Keratinocyte (primary cell): ENCODE data around the gene PAFAH2. TPM values are rescaled to one million over a fixed set of nuclear protein-coding genes. Genes with fewer than 3 reads are reported as not detected.

Experiments used
- DNase-seq: peaks from one replicate; pipeline ENCODE4 v3.0.0-alpha.2; 2011; ENCODE audit warnings: low read depth, missing footprints, low spot score
- FAIRE-seq: peaks from 2 replicates; lab custom pipeline; 2011; peaks lifted over from hg19 to GRCh38; lab: Jason Lieb, UNC
- H2AFZ ChIP-seq: 2 replicates; pipeline ENCODE4 v1.6.0; 2012; ENCODE audit warnings: low read length, control low read depth, inconsistent platforms; ENCODE audit not compliant: control insufficient read depth
- H3K27ac ChIP-seq: 2 replicates; pipeline ENCODE4 v1.5.1; 2011; ENCODE audit warnings: low read length; ENCODE audit not compliant: control insufficient read depth, insufficient read depth
- H3K27me3 ChIP-seq: 3 replicates; pipeline ENCODE4 v1.6.0; 2011; ENCODE audit warnings: low read length; ENCODE audit not compliant: control insufficient read depth, insufficient read depth; ENCODE audit errors: extremely low read depth
- H3K36me3 ChIP-seq, 2 experiments: 2 replicates in 1 of 2; 3 replicates in 1 of 2; pipeline ENCODE4 v1.5.1; 2011; ENCODE audit warnings: low read length in 2 of 2, mild to moderate bottlenecking in 1 of 2; ENCODE audit not compliant: control insufficient read depth in 2 of 2, insufficient read depth in 2 of 2; ENCODE audit errors: extremely low read depth in 1 of 2
- H3K4me1 ChIP-seq: 3 replicates; pipeline ENCODE4 v1.5.1; 2011; ENCODE audit warnings: low read length; ENCODE audit not compliant: control insufficient read depth, insufficient read depth; ENCODE audit errors: extremely low read depth
- H3K4me2 ChIP-seq: 3 replicates; pipeline ENCODE4 v1.6.0; 2011; ENCODE audit warnings: low read depth, low read length; ENCODE audit not compliant: control insufficient read depth, insufficient read depth; ENCODE audit errors: extremely low read depth
- H3K4me3 ChIP-seq, 3 experiments: fragments of 200-600 bp in 1 of 3; sonication (generic) in 1 of 3; 2 replicates in 2 of 3; 3 replicates in 1 of 3; pipeline ENCODE4 v1.5.1; 2011 to 2016; ENCODE audit warnings: low read length in 3 of 3, mild to moderate bottlenecking in 3 of 3, control low read depth in 2 of 3, inconsistent platforms in 1 of 3, low read depth in 1 of 3, mixed read lengths in 1 of 3, mixed run types in 1 of 3, moderate library complexity in 1 of 3; ENCODE audit not compliant: control insufficient read depth in 2 of 3, insufficient read depth in 2 of 3; ENCODE audit errors: extremely low read depth in 1 of 3
- H3K79me2 ChIP-seq: 2 replicates; pipeline ENCODE4 v1.6.0; 2012; ENCODE audit warnings: low read length; ENCODE audit not compliant: control insufficient read depth, insufficient read depth
- H3K9ac ChIP-seq: 3 replicates; pipeline ENCODE4 v1.6.0; 2011; ENCODE audit warnings: low read length; ENCODE audit not compliant: control insufficient read depth, insufficient read depth; ENCODE audit errors: extremely low read depth
- H3K9me1 ChIP-seq: 3 replicates; pipeline ENCODE4 v1.6.0; 2011; ENCODE audit warnings: low read length; ENCODE audit not compliant: control insufficient read depth, insufficient read depth; ENCODE audit errors: extremely low read depth
- H3K9me3 ChIP-seq: 2 replicates; pipeline ENCODE4 v1.5.1; 2012; ENCODE audit warnings: low read depth, low read length; ENCODE audit not compliant: control insufficient read depth
- H4K20me1 ChIP-seq: 3 replicates; pipeline ENCODE4 v1.6.0; 2011; ENCODE audit warnings: low read length; ENCODE audit not compliant: control insufficient read depth, insufficient read depth; ENCODE audit errors: extremely low read depth
- EZH2 ChIP-seq: IDR thresholded peaks from one replicate; pipeline ENCODE4 v1.6.1; 2012; ENCODE audit warnings: inconsistent platforms, mild to moderate bottlenecking, low read length, moderate library complexity
- dilution Hi-C: fragments of 300-500 bp; cut with MboI; formaldehyde crosslinking; loops from one replicate; pipeline ENCODE4 v1.7.0; 2020; ENCODE audit warnings: low sequenced_read_pairs; ENCODE audit not compliant: extremely low pct_ligation_motif_present
- polyA plus RNA-seq, 5 experiments: library from polyadenylated mRNA; depleted of rRNA in 3 of 5; stranded (reverse) in 3 of 5; stranded (forward) in 1 of 5; unstranded in 1 of 5; fragments of >200 nt; gene quantifications; 1 replicate in 1 of 5; 2 replicates in 3 of 5; 3 replicates in 1 of 5; pipeline versions ENCODE4 v1.2.1 to v1.2.3, GENCODE V29; 2011 to 2012; ENCODE audit warnings: missing spikeins in 2 of 5, low read depth in 1 of 5, low replicate concordance in 1 of 5
- TF ChIP-seq, protein P1 (sequence below), 3 experiments: IDR thresholded peaks in 1 of 3; conservative IDR thresholded peaks in 1 of 3; optimal IDR thresholded peaks in 1 of 3; 2 replicates in 2 of 3; 3 replicates in 1 of 3; pipeline versions ENCODE3 to v1.5.1; 2011; ENCODE audit warnings: low read length in 3 of 3, mild to moderate bottlenecking in 3 of 3, moderate library complexity in 2 of 3, control low read depth in 1 of 3, inconsistent platforms in 1 of 3; ENCODE audit not compliant: insufficient read depth in 2 of 3; ENCODE audit errors: extremely low read depth in 1 of 3

Gene PAFAH2
- polyA plus RNA-seq, 1 donor (not counting 4 experiments of a cell fraction or from before 2014, with no cell fraction given) = 15.5 TPM

GRCh38 chr1:26006710-26007109 is 8.8 kb upstream of the PAFAH2 start:
- TF ChIP-seq, protein P1, sequence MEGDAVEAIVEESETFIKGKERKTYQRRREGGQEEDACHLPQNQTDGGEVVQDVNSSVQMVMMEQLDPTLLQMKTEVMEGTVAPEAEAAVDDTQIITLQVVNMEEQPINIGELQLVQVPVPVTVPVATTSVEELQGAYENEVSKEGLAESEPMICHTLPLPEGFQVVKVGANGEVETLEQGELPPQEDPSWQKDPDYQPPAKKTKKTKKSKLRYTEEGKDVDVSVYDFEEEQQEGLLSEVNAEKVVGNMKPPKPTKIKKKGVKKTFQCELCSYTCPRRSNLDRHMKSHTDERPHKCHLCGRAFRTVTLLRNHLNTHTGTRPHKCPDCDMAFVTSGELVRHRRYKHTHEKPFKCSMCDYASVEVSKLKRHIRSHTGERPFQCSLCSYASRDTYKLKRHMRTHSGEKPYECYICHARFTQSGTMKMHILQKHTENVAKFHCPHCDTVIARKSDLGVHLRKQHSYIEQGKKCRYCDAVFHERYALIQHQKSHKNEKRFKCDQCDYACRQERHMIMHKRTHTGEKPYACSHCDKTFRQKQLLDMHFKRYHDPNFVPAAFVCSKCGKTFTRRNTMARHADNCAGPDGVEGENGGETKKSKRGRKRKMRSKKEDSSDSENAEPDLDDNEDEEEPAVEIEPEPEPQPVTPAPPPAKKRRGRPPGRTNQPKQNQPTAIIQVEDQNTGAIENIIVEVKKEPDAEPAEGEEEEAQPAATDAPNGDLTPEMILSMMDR (optimal IDR thresholded peaks at IDR 0.05 in 1 of 3, IDR thresholded peaks at IDR 0.05 in 1 of 3, conservative IDR thresholded peaks at IDR 0.05 in 1 of 3; ENCODE audit: extremely low read depth in 1 of 3, insufficient read depth in 2 of 3, low read length in 3 of 3) = no peak
- no peak for TF ChIP-seq EZH2
- Histone ChIP-seq H4K20me1 (no peaks in the 10 kb centered on the region), H3K27me3 (no peaks in the 10 kb centered on the region), H3K79me2 (no peaks in the 10 kb centered on the region), H3K4me2 (no peak overlapping the region), H3K9me1 (no peaks in the 10 kb centered on the region), H3K27ac (no peak overlapping the region), H3K4me1 (peaks cover 4% of the 10 kb centered on the region), H3K9ac (no peak overlapping the region), H3K4me3 (no peak overlapping the region), H3K36me3 (no peaks in the 10 kb centered on the region), H3K9me3 (no peaks in the 10 kb centered on the region), H2AFZ (no peak overlapping the region)
- DNase-seq (no peak), FAIRE-seq (no peak)
- dilution Hi-C loops = no loop called here

DNA sequence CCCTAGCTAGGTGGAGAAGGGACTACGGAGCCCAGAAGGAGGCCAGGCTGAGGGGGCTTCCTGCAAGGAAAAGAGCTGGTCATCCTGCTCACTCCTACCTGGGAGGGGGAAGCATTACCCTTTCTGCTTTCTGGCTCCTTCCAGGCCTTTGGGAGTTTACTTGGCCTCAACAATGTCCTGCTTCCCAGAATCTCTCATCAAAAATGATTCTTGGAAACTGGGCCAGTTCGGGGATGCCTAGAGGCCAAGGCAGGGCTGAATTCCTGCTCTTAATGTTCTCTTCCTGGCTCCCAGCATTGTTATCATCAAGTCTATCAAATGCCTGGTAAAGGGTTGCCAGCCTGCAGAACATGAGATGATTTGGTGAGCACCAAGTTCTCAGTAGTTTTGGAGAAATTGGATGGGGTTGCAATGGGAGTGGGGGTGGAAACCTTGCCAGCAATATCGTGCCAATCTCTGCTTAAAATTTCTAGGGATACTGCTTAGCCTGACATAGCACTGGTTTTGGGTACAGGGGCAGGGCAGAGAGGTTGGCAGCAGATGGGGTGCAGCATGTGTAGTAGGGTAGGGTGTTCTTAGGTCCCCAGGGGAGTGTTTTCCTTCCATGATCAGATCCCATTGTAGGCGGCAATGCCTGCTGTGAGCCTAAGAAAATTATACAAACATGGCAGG is 7.7 kb upstream of the PAFAH2 start:
- Histone ChIP-seq H3K4me1 (peaks cover 4% of the 10 kb centered on the region), H3K9me1 (no peaks in the 10 kb centered on the region), H3K27me3 (no peaks in the 10 kb centered on the region), H3K27ac (no peak overlapping the region), H3K9me3 (no peaks in the 10 kb centered on the region), H3K4me2 (no peak overlapping the region), H3K79me2 (no peaks in the 10 kb centered on the region), H3K4me3 (no peak overlapping the region), H4K20me1 (no peaks in the 10 kb centered on the region), H3K9ac (no peak overlapping the region), H2AFZ (no peak overlapping the region), H3K36me3 (no peaks in the 10 kb centered on the region)
- FAIRE-seq (no peak), DNase-seq (no peak)
- TF ChIP-seq EZH2 = no peak
- dilution Hi-C loops = no loop called here

GRCh38 chr1:26003756-26004155 is 5.9 kb upstream of the PAFAH2 start:
- H3K9ac ChIP-seq = no peak overlapping the region
- no peaks in the 10 kb centered on the region for H3K79me2 ChIP-seq
- H3K36me3 ChIP-seq = no peaks in the 10 kb centered on the region
- FAIRE-seq (no peak), DNase-seq (no peak)
- no peaks in the 10 kb centered on the region for H3K27me3 ChIP-seq
- no peaks in the 10 kb centered on the region for H3K9me3 ChIP-seq
- H3K4me2 ChIP-seq = no peak overlapping the region
- H4K20me1 ChIP-seq = no peaks in the 10 kb centered on the region
- no peaks in the 10 kb centered on the region for H3K9me1 ChIP-seq
- no peak overlapping the region for H3K27ac ChIP-seq
- dilution Hi-C loops = no loop called here
- H3K4me3 ChIP-seq = no peak overlapping the region
- TF ChIP-seq, protein P1 (optimal IDR thresholded peaks at IDR 0.05 in 1 of 3, IDR thresholded peaks at IDR 0.05 in 1 of 3, conservative IDR thresholded peaks at IDR 0.05 in 1 of 3; ENCODE audit: extremely low read depth in 1 of 3, insufficient read depth in 2 of 3, low read length in 3 of 3) = no peak
- no peak for TF ChIP-seq EZH2
- no peak overlapping the region for H2AFZ ChIP-seq
- H3K4me1 ChIP-seq = peaks cover 4% of the 10 kb centered on the region
